ENCODE results near the gene CHSY1. TPM values are rescaled to one million over a fixed set of nuclear protein-coding genes. Genes with fewer than 3 reads are reported as not detected.

Gene CHSY1
- total and polyA plus RNA-seq, 2 of the 13 experiments (the other 11 are each of a cell fraction or from before 2014, with no cell fraction given): 13.3 to 13.7 TPM

DNA sequence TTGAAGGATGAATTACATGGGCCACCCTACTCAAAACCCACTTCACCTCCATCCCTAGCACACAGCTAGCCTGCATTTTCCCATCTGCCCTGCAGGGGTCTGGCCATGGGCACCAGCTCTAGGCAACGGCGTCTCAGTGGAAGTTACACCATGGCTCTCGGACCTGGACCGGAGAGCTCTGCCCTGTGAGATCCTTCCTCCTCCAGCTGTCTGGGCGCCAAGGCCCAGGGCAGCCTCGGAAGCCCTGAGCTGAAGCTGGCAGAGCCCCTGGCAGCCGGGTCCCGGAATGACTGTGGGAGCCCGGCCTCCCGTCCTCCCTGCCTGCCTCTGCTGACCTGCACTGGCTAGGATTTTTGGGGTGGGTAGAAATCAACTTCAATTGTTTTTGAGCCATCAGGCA lies 98.9 kb downstream of the CHSY1 start (continued):
- TF ChIP-seq, protein P1, sequence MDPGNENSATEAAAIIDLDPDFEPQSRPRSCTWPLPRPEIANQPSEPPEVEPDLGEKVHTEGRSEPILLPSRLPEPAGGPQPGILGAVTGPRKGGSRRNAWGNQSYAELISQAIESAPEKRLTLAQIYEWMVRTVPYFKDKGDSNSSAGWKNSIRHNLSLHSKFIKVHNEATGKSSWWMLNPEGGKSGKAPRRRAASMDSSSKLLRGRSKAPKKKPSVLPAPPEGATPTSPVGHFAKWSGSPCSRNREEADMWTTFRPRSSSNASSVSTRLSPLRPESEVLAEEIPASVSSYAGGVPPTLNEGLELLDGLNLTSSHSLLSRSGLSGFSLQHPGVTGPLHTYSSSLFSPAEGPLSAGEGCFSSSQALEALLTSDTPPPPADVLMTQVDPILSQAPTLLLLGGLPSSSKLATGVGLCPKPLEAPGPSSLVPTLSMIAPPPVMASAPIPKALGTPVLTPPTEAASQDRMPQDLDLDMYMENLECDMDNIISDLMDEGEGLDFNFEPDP (CRISPR knock-in tag; conservative IDR thresholded peaks at IDR 0.05): no peak
- TF ChIP-seq ZMYM4 (CRISPR knock-in tag; IDR thresholded peaks at IDR 0.05) (0 out of 2 replicates have a peak, but pooled peaks have one; percentile 20), GABPB1 (CRISPR knock-in tag; IDR thresholded peaks at IDR 0.05) (peak; percentile 36; the same call in 1 of the 2 replicates), YY1 (IDR thresholded peaks at IDR 0.05; ENCODE audit: insufficient read depth, insufficient replicate concordance, low read depth, low read length) (peak; percentile 36), KDM2A (CRISPR knock-in tag; IDR thresholded peaks at IDR 0.05; ENCODE audit: borderline replicate concordance, low read depth) (0 out of 2 replicates have a peak, but pooled peaks have one; percentile 46), ZNF12 (CRISPR knock-in tag; IDR thresholded peaks at IDR 0.05) (peak; percentile 40; the same call in 1 of the 2 replicates), STAG1 (CRISPR knock-in tag; IDR thresholded peaks at IDR 0.05) (peak; percentile 44; the same call in 1 of the 2 replicates)

DNA sequence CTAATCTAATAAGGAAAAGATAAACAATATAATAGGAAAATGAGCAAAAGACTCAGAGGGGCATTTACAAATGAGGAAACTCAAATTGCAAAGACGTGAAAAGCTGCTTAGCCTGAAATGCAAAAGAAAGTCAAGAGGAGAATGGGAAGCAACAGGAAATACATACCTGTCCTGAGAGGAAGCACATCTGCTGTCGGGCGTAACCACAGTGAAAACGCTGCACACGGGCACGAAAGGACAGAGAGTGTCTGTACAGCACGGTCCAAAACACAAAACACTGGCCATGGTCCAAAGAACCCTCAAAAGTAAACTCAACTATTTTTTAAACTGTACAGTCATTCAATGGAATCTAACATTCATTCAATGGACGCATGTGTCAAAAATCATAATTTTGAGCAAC lies 100.6 kb downstream of the CHSY1 start:
- Histone ChIP-seq H3K36me3 (replicated peaks in 1 of 2; ENCODE audit: control insufficient read depth in 1 of 2, insufficient read depth in 2 of 2, low read length in 2 of 2) (no peaks in the 10 kb centered on the region), H3K4me3 (replicated peaks in 1 of 3; ENCODE audit: insufficient read depth in 1 of 3, low read depth in 2 of 3, low read length in 3 of 3) (no peak overlapping the region), H4K20me1 (ENCODE audit: insufficient read depth, low read length) (no peaks in the 10 kb centered on the region), H3K9me3 (ENCODE audit: low read length) (no peaks in the 10 kb centered on the region), H3K79me2 (ENCODE audit: insufficient read depth, low read length) (no peaks in the 10 kb centered on the region), H3K9ac (ENCODE audit: insufficient read depth, low read depth, low read length) (no peak overlapping the region), H3K27me3 (ENCODE audit: control insufficient read depth in 1 of 2, insufficient read depth in 2 of 2, low read length in 2 of 2) (peaks cover 0 to 6% of the 10 kb centered on the region in 2 experiments; a peak in 3 of 5 replicates), H2AFZ (ENCODE audit: low read length) (no peak overlapping the region), H3K4me1 (ENCODE audit: insufficient read depth, low read length) (peaks cover 21% of the 10 kb centered on the region), H3K4me2 (ENCODE audit: low read depth, low read length) (no peak overlapping the region), H3K27ac (ENCODE audit: extremely low read length, insufficient read depth, low read length) (no peak overlapping the region)
- ChIA-PET POLR2A (no interaction called here), CTCF (ENCODE audit: low intra/inter-chr PET ratio, low total read pairs) (no interaction called here)
- intact Hi-C loops (cut with micrococcal nuclease; ENCODE audit: unreplicated experiment) (no loop called here), in situ Hi-C loops (cut with HindIII; ENCODE audit: extremely low pct_ligation_motif_present, low pct_unique_long_range_greater_than_20kb) (no loop called here)
- TF ChIP-seq ZBTB3 (CRISPR knock-in tag; IDR thresholded peaks at IDR 0.05; ENCODE audit: borderline replicate concordance, low read depth) (no peak), NBN (conservative IDR thresholded peaks at IDR 0.05) (no peak), ZNF749 (CRISPR knock-in tag; IDR thresholded peaks at IDR 0.05; ENCODE audit: borderline replicate concordance) (no peak), MAFG (CRISPR knock-in tag; IDR thresholded peaks at IDR 0.05) (no peak)
- no peak for ATAC-seq
- no TSS peak for BruUV-seq (replicated peaks)
- no peak for DNase-seq (ENCODE audit: low spot score)
- WGBS (ENCODE audit: low lambda C conversion rate): 38% methylated on average over 8 of the region's 8 CpGs
- no peak for FAIRE-seq

Data from HepG2 (cell line).